Hair follicle dermal papilla cell (primary cell): ENCODE measurements around the gene HYAL2. TPM values are rescaled to one million over a fixed set of nuclear protein-coding genes. Genes with fewer than 3 reads are reported as not detected.

ENCODE experiments used
- total RNA-seq: library from RNA; depleted of rRNA; stranded (reverse); fragments of >200 nt; gene quantifications from 2 replicates; pipeline ENCODE4 v1.2.3, GENCODE V29; 2012

The HYAL2 gene, protein sequence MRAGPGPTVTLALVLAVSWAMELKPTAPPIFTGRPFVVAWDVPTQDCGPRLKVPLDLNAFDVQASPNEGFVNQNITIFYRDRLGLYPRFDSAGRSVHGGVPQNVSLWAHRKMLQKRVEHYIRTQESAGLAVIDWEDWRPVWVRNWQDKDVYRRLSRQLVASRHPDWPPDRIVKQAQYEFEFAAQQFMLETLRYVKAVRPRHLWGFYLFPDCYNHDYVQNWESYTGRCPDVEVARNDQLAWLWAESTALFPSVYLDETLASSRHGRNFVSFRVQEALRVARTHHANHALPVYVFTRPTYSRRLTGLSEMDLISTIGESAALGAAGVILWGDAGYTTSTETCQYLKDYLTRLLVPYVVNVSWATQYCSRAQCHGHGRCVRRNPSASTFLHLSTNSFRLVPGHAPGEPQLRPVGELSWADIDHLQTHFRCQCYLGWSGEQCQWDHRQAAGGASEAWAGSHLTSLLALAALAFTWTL
- 35.0 and 37.5 TPM in 2 replicates for total RNA-seq

GRCh38 chr3:50322386-50323091, at the start of gene HYAL2:
HYAL2 (minus strand) TSS chr3:50322745; CDS start chr3:50320489, 2,256 bp downstream.

DNA sequence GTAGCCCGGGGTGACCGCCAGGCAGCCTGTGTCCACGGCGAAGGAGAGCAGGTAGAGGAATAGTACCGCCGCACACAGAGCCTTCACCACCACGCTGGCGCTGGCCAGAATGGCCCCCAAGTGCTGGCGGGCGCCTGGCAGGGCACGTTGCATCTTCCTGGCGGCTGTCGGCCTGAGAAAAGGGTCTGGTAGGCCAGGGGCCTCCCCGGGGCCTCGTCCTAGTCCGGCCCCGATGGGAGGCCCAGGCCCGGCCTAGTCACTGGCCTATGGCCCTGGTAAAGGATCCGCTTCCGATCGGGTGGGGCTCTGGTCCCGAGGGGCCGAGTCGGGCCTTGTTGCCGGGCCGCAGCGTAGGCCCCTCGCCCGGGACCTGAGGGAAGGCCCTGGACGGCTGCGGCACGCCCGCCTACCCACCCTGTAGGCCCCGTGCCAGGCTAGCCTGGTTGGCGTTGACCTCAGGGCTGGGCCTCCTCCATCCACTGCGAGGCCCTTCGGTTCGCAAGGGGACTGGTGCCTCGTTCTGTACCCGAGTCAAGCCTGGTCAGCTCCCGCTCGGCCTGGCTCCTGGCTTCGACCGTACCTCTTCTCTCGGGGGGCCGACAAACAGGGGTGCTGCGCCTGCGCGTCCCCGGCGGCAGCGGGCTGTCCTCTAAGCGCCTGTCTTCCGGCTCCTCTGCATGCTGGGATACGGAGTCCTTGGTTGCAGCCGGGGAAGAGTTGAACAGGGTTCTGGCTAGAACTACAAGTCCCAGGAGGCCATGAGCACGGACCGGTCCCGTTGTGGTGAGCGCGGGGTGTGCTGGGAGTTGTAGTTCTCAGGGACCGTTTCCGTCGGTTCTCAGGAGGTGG, 36.6 kb upstream of the HYAL2 start, which contains the start of gene TMEM115:
Gene TMEM115 (minus strand): TSS at position 611 of the 849 bp plus-strand sequence. CDS start 458 bp downstream, at position 153.

DNA sequence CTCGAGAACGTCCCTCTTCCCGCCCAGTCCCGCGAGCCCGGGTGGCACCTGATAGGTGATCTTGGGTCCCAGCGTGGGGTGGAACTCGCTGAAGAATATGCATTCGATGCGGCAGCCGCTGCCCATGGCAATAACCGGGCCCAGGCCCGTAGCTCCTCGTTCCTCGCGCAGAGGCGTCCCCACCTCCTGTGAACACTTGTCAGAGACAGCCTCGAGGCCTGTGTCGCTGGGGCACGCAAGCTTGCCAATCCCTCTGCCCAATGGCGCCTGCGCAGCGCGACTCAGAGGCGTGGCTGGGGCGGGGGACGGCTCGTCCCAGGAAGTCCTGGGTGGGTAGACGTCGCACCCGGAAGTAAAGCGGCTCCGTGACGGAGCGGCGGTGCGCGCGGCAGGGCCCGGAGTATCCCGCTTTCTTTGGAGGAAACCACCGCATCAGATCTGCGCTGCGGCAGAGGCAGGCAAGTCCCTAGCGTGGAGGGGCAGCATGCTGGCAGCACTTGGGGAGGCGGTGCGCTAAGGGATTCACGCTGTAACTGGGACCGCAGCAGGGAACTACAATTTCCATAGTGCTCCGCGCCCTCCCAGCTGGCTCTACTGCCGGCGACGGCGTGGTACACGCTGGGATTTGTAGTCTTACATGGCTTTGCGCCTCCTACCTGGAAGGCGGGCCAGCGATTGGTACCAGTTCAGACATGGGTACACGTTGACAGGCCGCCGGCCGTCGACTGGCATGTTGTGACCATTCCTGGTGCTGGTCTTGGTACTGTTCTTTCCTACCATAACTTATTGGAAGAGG, 28.2 kb upstream of the HYAL2 start, which contains the start of the genes CYB561D2 and NPRL2:
Gene CYB561D2 (plus strand): TSS at position 336 of the 796 bp plus-strand sequence. CDS start 572 bp downstream, outside the sequence.
Gene NPRL2 (minus strand): TSS at position 249 of the 796 bp plus-strand sequence. CDS start 123 bp downstream, at position 126.

GRCh38 chr3:50345586-50346234, 23.2 kb upstream of the HYAL2 start, which contains the start of gene ZMYND10:
ZMYND10 (minus strand) TSS chr3:50345732; CDS start chr3:50345579, 153 bp downstream.

GRCh38 chr3:50340448-50341329, 18.1 kb upstream of the HYAL2 start, which contains the start of gene RASSF1:
RASSF1 (minus strand) TSS chr3:50340836; CDS start chr3:50340805, 31 bp downstream.

GRCh38 chr3:50327943-50328691, 5.6 kb upstream of the HYAL2 start, which contains the start of gene TUSC2:
TUSC2 (minus strand) TSS chr3:50328223; CDS start chr3:50328099, 124 bp downstream.

DNA sequence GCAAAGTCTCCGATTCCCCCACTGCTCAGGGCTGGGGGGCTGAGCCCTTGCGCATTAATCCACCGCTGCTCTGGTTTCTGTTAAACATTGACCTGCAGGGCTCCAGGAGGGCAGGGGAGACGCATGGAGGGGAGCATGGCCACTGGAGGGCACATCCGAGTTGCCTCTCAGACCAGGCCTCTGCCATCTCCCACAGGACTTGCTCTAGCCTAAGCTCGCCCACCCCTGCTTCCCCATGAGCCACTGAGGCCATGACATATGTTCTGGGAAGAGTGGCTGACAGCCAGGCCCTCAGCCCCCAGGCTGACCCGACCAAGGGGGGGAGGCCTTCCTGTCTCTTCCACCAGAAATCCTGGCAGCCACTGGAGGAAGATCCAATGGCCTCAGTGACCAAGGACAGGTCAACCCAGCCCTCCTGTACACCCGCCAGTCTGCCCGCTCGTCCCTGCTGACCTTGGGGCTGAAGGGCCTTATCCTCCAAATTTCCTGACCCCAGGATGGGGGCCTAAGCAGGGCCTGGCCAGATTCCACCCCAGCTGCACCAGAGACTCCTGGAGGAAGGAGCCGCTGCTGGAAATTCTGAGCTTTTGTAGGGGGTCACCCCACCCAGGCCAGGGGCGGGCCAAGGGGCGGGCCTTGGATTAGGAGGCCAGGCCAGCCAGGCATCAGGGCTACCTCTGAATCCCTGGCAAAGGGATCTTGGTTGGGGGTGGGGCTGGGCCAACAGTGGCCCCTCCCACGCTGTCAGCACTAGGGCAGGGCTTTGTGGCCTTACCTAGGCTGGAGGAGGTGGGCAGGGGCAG, 19.3 kb downstream of the HYAL2 start, which contains the start of gene HYAL1:
Gene HYAL1 (minus strand): TSS at position 562 of the 803 bp plus-strand sequence. CDS start 618 bp downstream, outside the sequence.

DNA sequence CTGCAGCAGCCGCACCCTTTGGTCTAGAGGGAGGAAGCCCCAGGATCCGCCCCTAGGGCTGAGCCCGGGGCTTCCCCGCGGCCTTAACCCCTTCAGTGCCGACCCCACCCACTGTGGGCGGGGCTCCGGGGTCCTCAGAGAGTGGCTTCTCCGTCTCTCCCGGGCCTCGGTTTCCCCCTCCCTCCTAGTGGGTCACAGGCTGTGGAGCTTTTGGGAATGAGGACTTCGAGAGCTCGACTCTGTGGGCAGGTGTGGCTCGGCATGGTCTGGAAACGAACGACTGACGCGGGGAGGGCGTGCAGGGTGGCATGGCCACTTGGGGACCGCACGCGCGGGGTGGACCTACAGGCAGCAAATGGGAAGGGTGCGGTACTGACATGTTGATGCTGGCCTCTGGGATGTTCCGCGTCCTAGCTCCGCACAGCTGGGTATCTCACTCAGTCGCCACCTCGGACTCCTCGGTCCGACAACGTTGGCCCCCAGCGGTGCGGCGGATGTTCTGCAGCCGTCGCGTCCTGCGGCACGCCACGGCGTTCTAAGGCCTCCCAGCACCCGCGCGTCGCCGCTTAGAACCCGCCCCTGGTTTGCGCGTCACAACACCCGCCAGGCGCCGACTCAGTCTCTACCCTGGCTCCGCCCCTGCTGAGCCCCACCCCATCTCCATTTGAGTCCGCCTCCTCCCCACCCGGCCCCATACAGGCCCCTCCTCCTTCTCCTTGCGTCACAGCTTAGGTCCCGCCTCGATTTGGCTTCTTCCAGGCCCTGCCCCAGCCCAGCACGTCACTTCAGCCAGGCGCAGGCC, 23.5 kb downstream of the HYAL2 start, which contains the start of the genes HYAL3 and NAA80:
Gene HYAL3 (minus strand): TSS at position 570 of the 802 bp plus-strand sequence. CDS start 3,803 bp downstream, outside the sequence.
Gene NAA80 (minus strand): TSS at position 570 of the 802 bp plus-strand sequence. CDS start 1,942 bp downstream, outside the sequence.

DNA sequence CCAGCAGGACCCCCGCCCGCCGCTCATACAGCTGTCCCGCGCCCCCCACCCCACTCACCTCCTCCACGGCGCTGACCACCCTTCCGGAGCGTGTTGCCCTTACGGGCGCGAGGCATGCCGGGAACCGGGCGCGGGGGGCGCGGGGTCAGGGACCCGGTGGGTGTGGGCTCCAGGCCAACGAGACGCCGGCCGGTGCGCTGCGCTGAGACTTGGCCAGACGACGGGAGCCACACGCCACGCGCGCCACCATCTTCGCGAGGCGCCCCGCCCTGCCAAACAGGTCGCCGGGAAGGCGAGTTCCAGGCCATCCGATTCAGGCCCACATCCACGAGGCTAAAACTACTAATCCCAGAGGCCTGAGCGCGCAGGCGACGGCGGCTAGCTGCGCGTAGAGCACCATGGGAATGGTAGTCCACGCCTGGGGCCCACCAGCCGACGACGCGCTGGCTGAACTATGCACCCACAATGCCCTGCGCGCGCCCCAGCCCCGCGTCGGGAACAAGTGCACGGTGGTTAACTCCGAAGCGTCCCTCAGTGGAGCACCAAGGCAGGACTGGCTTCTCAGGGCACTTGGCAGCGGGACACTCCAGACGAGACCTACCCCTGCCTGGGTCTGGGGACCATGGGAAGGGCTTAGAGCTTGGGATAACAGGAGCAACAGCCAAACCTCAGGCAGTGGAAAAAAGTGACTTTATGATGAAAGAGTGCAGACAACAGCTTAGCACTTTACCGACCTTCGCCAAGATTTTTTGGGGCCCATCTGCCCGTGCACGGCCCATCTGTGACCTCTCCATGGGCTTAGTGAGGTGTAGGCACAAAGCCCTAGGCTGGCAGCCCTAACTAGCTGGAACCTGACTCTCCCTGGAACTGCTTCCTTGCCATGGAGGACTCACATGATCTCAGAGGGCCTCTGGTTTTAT, 30.1 kb downstream of the HYAL2 start, which contains the start of gene IFRD2:
Gene IFRD2 (minus strand): TSS at position 271 of the 920 bp plus-strand sequence. CDS start 155 bp downstream, at position 116.

GRCh38 chr3:50278880-50279224, 43.7 kb downstream of the HYAL2 start, which contains the start of gene LSMEM2:
LSMEM2 (plus strand) TSS chr3:50279087; CDS start chr3:50279114, 27 bp downstream.

GRCh38 chr3:50268703-50269451, 53.7 kb downstream of the HYAL2 start, which contains the start of gene SEMA3B:
SEMA3B (plus strand) TSS chr3:50269147; CDS start chr3:50269241, 94 bp downstream.

